ENCODE data around the gene INVS. TPM values are rescaled to one million over a fixed set of nuclear protein-coding genes. Genes with fewer than 3 reads are reported as not detected.

Gene INVS
- 22.9 and 25.6 TPM in 2 replicates for total RNA-seq
- long read RNA-seq, transcript INVS-202 (17 exons, 3,709 nt) = major isoform, 15 of 56 reads
- long read RNA-seq, partial matches to known transcripts = 23 of 56 reads
- long read RNA-seq, other reads (novel, unspliced or antisense) = 15 of 56 reads

- Mint-ChIP-seq H3K4me3 (peak within 1 kb of the TSS; percentile 100), H3K4me1 (peaks cover 30% of the 10 kb centered on the region), H3K27ac (ENCODE audit: unreplicated experiment) (peak within 1 kb of the TSS; percentile 99), H3K36me3 (ENCODE audit: low read depth) (no peaks in the 10 kb centered on the region), H3K27me3 (ENCODE audit: low read depth) (no peaks in the 10 kb centered on the region), H3K9me3 (no peaks in the 10 kb centered on the region)
- peak; percentile 94 for DNase-seq (ENCODE audit: low read depth, low spot score)
- peak; percentile 11 for TF ChIP-seq CTCF (conservative IDR thresholded peaks at IDR 0.05)
Observed at GRCh38 chr9:100098887-100099721, at the start of gene INVS, which contains the start of gene ERP44. Gene INVS, plus strand, starts transcription at chr9:100099243. Its CDS starts 5,279 bp downstream, at chr9:100104522. Gene ERP44, minus strand, starts transcription at chr9:100099000. Its CDS starts 160 bp downstream, at chr9:100098840.

GRCh38 chr9:100049551-100049950 is 49.5 kb upstream of the INVS start:
- Mint-ChIP-seq H3K9me3 (no peaks in the 10 kb centered on the region), H3K27ac (ENCODE audit: unreplicated experiment) (no peak overlapping the region), H3K27me3 (ENCODE audit: low read depth) (no peaks in the 10 kb centered on the region), H3K36me3 (ENCODE audit: low read depth) (peaks cover 20% of the 10 kb centered on the region), H3K4me1 (no peaks in the 10 kb centered on the region), H3K4me3 (no peak overlapping the region)
- DNase-seq (ENCODE audit: low read depth, low spot score) = no peak
- TF ChIP-seq CTCF (conservative IDR thresholded peaks at IDR 0.05) = no peak

- H3K27me3 Mint-ChIP-seq (ENCODE audit: low read depth) = no peaks in the 10 kb centered on the region
- H3K4me3 Mint-ChIP-seq = no peak overlapping the region
- no peak for TF ChIP-seq CTCF (conservative IDR thresholded peaks at IDR 0.05)
- peaks cover 8% of the 10 kb centered on the region for H3K36me3 Mint-ChIP-seq (ENCODE audit: low read depth)
- no peak for DNase-seq (ENCODE audit: low read depth, low spot score)
- no peaks in the 10 kb centered on the region for H3K9me3 Mint-ChIP-seq
- H3K27ac Mint-ChIP-seq (ENCODE audit: unreplicated experiment) = no peak overlapping the region
- no peaks in the 10 kb centered on the region for H3K4me1 Mint-ChIP-seq
Observed at GRCh38 chr9:100052375-100052774, 46.7 kb upstream of the INVS start.

GRCh38 chr9:100056561-100056960 is 42.5 kb upstream of the INVS start:
- no peak overlapping the region for H3K27ac Mint-ChIP-seq (ENCODE audit: unreplicated experiment)
- DNase-seq (ENCODE audit: low read depth, low spot score) = no peak
- no peaks in the 10 kb centered on the region for H3K9me3 Mint-ChIP-seq
- no peak for TF ChIP-seq CTCF (conservative IDR thresholded peaks at IDR 0.05)
- H3K4me1 Mint-ChIP-seq = no peaks in the 10 kb centered on the region
- H3K4me3 Mint-ChIP-seq = no peak overlapping the region
- peaks cover under 1% of the 10 kb centered on the region for H3K36me3 Mint-ChIP-seq (ENCODE audit: low read depth)
- H3K27me3 Mint-ChIP-seq (ENCODE audit: low read depth) = no peaks in the 10 kb centered on the region

GRCh38 chr9:100057624-100058023 is 41.4 kb upstream of the INVS start:
- Mint-ChIP-seq H3K9me3 (no peaks in the 10 kb centered on the region), H3K36me3 (ENCODE audit: low read depth) (no peaks in the 10 kb centered on the region), H3K4me1 (no peaks in the 10 kb centered on the region), H3K4me3 (no peak overlapping the region), H3K27me3 (ENCODE audit: low read depth) (no peaks in the 10 kb centered on the region), H3K27ac (ENCODE audit: unreplicated experiment) (no peak overlapping the region)
- no peak for TF ChIP-seq CTCF (conservative IDR thresholded peaks at IDR 0.05)
- DNase-seq (ENCODE audit: low read depth, low spot score) = no peak

All from neural crest cell (in vitro differentiated cells).